Sigmoid colon (tissue), 7 donors: ENCODE results near the gene ASH1L. TPM values are rescaled to one million over a fixed set of nuclear protein-coding genes. Genes with fewer than 3 reads are reported as not detected.

Experiments
- DNase-seq: peaks from one replicate; pipeline ENCODE4 v3.0.0-alpha.2; 2019
- H3K27ac ChIP-seq, 4 donors: fragments of 200-600 bp; sonication (generic); one replicate each; pipeline ENCODE4 v1.5.1; 2016 to 2019; ENCODE audit warnings: mild to moderate bottlenecking in 1 of 4
- H3K27me3 ChIP-seq, 3 donors: fragments of 200-600 bp; sonication (generic); one replicate each; pipeline ENCODE4 v1.5.1; 2019; ENCODE audit warnings: mild to moderate bottlenecking in 1 of 3
- H3K36me3 ChIP-seq, 4 donors: fragments of 200-600 bp; sonication (generic); one replicate each; pipeline ENCODE4 v1.5.1; 2016 to 2019
- H3K4me1 ChIP-seq, 4 donors: fragments of 200-600 bp; sonication (generic); one replicate each; pipeline ENCODE4 v1.5.1; 2017 to 2019
- H3K4me3 ChIP-seq, 4 donors: fragments of 200-600 bp; sonication (generic); one replicate each; pipeline ENCODE4 v1.5.1; 2017 to 2019; ENCODE audit warnings: mild to moderate bottlenecking in 2 of 4, moderate library complexity in 1 of 4
- H3K9me3 ChIP-seq, 4 donors: fragments of 200-600 bp in 3 of 4; sonication (generic) in 3 of 4; one replicate each; pipeline versions ENCODE4 v1.5.1 to v1.6.1; 2013 to 2019
- EP300 ChIP-seq, 4 donors: sonication (generic); formaldehyde crosslinking; IDR thresholded peaks; one replicate each; pipeline ENCODE4 v1.6.1; 2017; ENCODE audit warnings: antibody characterized with exemption in 4 of 4
- POLR2A ChIP-seq, 2 donors: fragments of 450-650 bp; IDR thresholded peaks; one replicate each; pipeline ENCODE4 v1.6.1; 2016; ENCODE audit warnings: antibody characterized with exemption in 2 of 2, mild to moderate bottlenecking in 2 of 2, moderate library complexity in 2 of 2
- POLR2AphosphoS5 ChIP-seq, 4 donors: sonication (generic); formaldehyde crosslinking; IDR thresholded peaks; one replicate each; pipeline ENCODE4 v1.6.1; 2017; ENCODE audit warnings: antibody characterized with exemption in 4 of 4
- WGBS, 2 donors: extraction: QIAGEN DNeasy Blood & Tissue Kit; methylation state at CpG; one replicate each; pipeline ENCODE4 v1.1.7; 2013; 5-methylcytosine and 5-hydroxymethylcytosine counted together
- intact Hi-C: fragments of 100-400 bp; cut with DNase I; formaldehyde crosslinking; loops from one replicate; pipeline ENCODE4 v1.15.1; 2023
- polyA plus RNA-seq, 3 donors: library from polyadenylated mRNA; stranded (reverse); fragments of 200-250 nt; gene quantifications; one replicate each; pipeline ENCODE4 v1.2.3, GENCODE V29; 2013
- total RNA-seq, 4 donors: library from RNA; depleted of rRNA; stranded (reverse); fragments of >200 nt; gene quantifications; one replicate each; pipeline ENCODE4 v1.1.0, GENCODE V29; 2016
- TF ChIP-seq, protein P1 (sequence below), 4 experiments: fragments of 450-650 bp in 3 of 4; fragments of 200-600 bp in 1 of 4; IDR thresholded peaks; one replicate each; pipeline ENCODE4 v1.5.1; 2016 to 2019; ENCODE audit warnings: antibody characterized with exemption in 4 of 4, mild to moderate bottlenecking in 3 of 4, moderate library complexity in 2 of 4
- donor health status: healthy with polysubstance abuse.
- donor health status: Bipolar disorder and iron deficiency.
- donor health status: healthy.

The ASH1L gene
- total and polyA plus RNA-seq, 7 donors = 4.2 to 70.6 (median 62.4) TPM

DNA sequence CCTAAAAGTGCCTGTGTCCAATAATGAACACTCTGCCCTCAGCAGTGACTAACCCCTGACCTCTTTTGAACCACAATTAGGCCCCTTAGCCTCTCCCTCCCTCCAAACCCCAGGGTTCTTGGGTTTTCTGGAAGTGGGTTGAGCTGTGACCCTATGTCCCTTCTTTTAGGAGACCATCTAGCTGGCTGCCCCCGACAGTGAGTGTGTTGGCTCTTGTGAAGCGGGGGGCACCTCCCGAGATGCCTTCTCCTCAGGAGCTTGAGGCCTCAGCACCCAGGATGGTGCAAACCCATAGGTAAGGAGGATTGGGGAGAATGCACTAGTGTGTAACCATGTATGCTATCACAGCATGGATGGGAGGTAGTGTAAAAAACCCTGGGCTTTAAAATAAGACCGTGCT, 234.6 kb downstream of the ASH1L start:
- no peaks in the 10 kb centered on the region for H3K9me3 ChIP-seq
- H3K27me3 ChIP-seq = no peaks in the 10 kb centered on the region
- H3K4me3 ChIP-seq = no peak overlapping the region
- no peak for TF ChIP-seq EP300 (IDR thresholded peaks at IDR 0.05)
- H3K36me3 ChIP-seq = peaks cover 8 to 53% (median 12%) of the 10 kb centered on the region in 4 donors
- no peak overlapping the region for H3K27ac ChIP-seq
- intact Hi-C loops = no loop called here
- WGBS, 2 donors = 92 to 95% methylated on average over 4 of the region's 4 CpGs
- DNase-seq = no peak
- peaks cover 0 to 22% (median 13%) of the 10 kb centered on the region in 4 donors for H3K4me1 ChIP-seq

DNA sequence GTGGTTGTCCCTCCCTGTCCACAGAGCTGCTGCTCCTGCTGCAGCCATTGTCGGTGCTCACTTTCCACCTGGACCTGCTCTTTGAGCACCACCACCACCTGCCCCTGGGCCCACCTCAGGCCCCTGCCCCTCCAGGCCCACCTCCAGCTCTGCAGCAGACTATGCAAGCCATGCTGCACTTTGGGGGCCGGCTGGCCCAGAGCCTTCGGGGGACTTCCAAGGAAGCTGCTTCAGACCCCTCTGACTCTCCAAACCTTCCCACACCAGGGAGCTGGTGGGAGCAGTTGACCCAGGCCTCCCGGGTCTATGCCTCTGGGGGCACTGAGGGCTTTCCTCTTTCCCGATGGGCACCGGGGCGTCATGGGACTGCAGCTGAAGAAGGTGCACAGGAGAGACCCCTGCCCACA, 236.0 kb downstream of the ASH1L start:
- TF ChIP-seq EP300 (IDR thresholded peaks at IDR 0.05) (no peak), POLR2AphosphoS5 (IDR thresholded peaks at IDR 0.05) (no peak), POLR2A (IDR thresholded peaks at IDR 0.05) (no peak)
- TF ChIP-seq, protein P1, sequence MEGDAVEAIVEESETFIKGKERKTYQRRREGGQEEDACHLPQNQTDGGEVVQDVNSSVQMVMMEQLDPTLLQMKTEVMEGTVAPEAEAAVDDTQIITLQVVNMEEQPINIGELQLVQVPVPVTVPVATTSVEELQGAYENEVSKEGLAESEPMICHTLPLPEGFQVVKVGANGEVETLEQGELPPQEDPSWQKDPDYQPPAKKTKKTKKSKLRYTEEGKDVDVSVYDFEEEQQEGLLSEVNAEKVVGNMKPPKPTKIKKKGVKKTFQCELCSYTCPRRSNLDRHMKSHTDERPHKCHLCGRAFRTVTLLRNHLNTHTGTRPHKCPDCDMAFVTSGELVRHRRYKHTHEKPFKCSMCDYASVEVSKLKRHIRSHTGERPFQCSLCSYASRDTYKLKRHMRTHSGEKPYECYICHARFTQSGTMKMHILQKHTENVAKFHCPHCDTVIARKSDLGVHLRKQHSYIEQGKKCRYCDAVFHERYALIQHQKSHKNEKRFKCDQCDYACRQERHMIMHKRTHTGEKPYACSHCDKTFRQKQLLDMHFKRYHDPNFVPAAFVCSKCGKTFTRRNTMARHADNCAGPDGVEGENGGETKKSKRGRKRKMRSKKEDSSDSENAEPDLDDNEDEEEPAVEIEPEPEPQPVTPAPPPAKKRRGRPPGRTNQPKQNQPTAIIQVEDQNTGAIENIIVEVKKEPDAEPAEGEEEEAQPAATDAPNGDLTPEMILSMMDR (IDR thresholded peaks at IDR 0.05) = no peak
- no peak overlapping the region for H3K4me3 ChIP-seq
- no peak overlapping the region for H3K27ac ChIP-seq
- no peaks in the 10 kb centered on the region for H3K9me3 ChIP-seq
- H3K27me3 ChIP-seq = no peaks in the 10 kb centered on the region
- H3K4me1 ChIP-seq = peaks cover 0 to 35% (median 24%) of the 10 kb centered on the region in 4 donors
- intact Hi-C loops = no loop called here
- H3K36me3 ChIP-seq = peaks cover 8 to 50% (median 12%) of the 10 kb centered on the region in 4 donors
- 90 to 92% methylated on average over 7 of the region's 7 CpGs for WGBS, 2 donors
- no peak for DNase-seq

DNA sequence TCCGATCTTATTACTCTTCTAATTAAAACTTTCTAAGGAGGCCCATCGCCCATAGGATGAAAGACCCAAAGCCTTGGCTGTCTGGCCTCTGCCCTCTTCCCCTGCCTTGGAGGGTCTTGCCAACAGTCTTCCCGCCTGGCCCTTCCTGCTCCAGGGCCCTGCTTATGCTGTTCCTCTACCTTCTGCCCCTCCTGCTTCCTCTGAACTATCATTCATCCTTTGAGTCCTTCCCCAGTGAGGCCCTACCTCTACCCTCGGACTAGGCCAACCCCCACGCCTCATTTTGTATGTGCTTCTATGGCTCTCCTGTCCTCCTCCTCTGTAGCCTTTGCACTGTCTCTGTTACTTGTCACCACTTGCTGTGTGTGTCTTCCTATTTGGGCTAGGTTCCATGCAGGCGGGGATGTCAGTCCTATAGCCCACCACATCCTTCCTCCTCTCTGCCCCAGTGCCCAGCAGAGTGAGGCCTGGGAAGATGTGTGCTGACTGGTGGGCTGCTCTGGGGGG, 236.5 kb downstream of the ASH1L start:
- peaks cover 0 to 41% (median 29%) of the 10 kb centered on the region in 4 donors for H3K4me1 ChIP-seq
- peak overlapping the region in 1 of 4 donors; percentile 97 for H3K27ac ChIP-seq
- no peak for DNase-seq
- H3K27me3 ChIP-seq = no peaks in the 10 kb centered on the region
- TF ChIP-seq, protein P1 (IDR thresholded peaks at IDR 0.05) = no peak
- TF ChIP-seq EP300 (IDR thresholded peaks at IDR 0.05) (no peak), POLR2A (IDR thresholded peaks at IDR 0.05) (no peak), POLR2AphosphoS5 (IDR thresholded peaks at IDR 0.05) (no peak)
- intact Hi-C loops = no loop called here
- H3K4me3 ChIP-seq = no peak overlapping the region
- no peaks in the 10 kb centered on the region for H3K9me3 ChIP-seq
- H3K36me3 ChIP-seq = peaks cover 8 to 44% (median 11%) of the 10 kb centered on the region in 4 donors
- 84 to 88% methylated on average over 6 of the region's 6 CpGs for WGBS, 2 donors

- intact Hi-C loops = loop anchor here (2.0 kb wide), 1 partner anchor 71 kb away; the partner anchor contains the start of gene ENTREP3
- H3K4me1 ChIP-seq = peaks cover 0 to 45% (median 32%) of the 10 kb centered on the region in 4 donors
Measured at GRCh38 chr1:155325603-155325893, 237.1 kb downstream of the ASH1L start.

DNA sequence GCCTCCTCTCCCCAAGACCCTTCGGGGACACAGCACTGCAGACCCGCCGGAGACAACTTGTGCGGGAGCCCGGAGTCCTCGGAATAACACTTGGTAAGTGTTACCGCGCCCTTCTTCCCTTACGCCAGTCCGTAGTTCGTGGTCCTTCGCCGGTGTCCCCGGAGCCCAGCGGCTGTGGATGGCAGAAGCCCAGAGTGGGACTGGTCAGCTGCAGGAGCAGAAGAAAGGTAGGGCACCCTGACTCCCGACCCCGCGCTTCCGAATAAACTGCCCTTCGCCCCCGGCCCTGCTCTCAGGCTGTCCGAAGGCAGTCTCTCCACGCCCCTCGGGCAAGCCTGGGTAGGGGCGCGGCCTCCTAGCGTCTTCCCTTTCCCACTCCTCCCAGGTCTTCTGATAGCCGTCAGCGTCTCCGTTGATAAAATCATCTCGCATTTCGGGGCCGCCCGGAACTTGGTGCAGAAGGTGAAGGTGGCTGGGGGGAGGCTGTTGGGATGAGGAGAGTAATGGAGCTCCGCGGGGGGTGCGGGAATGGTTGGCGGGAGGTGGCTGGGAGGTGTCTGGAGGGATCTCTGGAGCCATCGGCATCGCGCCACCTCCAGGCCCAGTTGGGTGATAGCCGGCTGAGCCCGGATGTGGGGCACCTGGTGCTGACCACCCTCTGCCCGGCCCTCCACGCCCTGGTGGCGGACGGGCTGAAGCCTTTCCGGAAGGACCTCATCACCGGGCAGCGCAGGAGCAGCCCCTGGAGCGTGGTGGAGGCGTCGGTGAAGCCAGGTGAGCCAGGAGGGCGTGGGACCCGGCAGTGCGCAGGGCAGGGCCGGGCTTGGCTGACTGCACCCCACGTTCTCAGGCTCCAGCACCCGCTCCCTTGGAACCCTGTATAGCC, 237.6 kb downstream of the ASH1L start:
- TF ChIP-seq POLR2A (IDR thresholded peaks at IDR 0.05) = no peak
- TF ChIP-seq, protein P1 (IDR thresholded peaks at IDR 0.05) = peak; percentile 20 to 42 (median 38)
- Histone ChIP-seq H3K9me3 (no peaks in the 10 kb centered on the region), H3K4me1 (peaks cover 0 to 51% (median 37%) of the 10 kb centered on the region in 4 donors), H3K27ac (peak overlapping the region; percentile 95 to 100 (median 98)), H3K27me3 (no peaks in the 10 kb centered on the region), H3K36me3 (peaks cover 3 to 33% (median 8%) of the 10 kb centered on the region in 4 donors), H3K4me3 (peak overlapping the region; percentile 66 to 91 (median 86))
- DNase-seq = peak; percentile 86
- whole genome bisulfite sequencing, 2 donors = 4 to 17% methylated on average over 59 of the region's 59 CpGs
- intact Hi-C loops = loop anchor here (1.0 to 2.0 kb wide), 2 partner anchors 70 to 117 kb away; partner anchors contain the start of genes ENTREP3 and MTX1

More at GRCh38 chr1:155325603-155325893, 237.1 kb downstream of the ASH1L start:
- TF ChIP-seq POLR2AphosphoS5 (IDR thresholded peaks at IDR 0.05) (no peak), POLR2A (IDR thresholded peaks at IDR 0.05) (no peak), EP300 (IDR thresholded peaks at IDR 0.05) (no peak)
- H3K27me3 ChIP-seq = no peaks in the 10 kb centered on the region
- H3K36me3 ChIP-seq = peaks cover 4 to 39% (median 10%) of the 10 kb centered on the region in 4 donors
- H3K27ac ChIP-seq = peak overlapping the region in 3 of 4 donors; percentile 95 to 100 (median 97)
- WGBS, 2 donors = 18 to 61% methylated on average over 6 of the region's 6 CpGs
- no peaks in the 10 kb centered on the region for H3K9me3 ChIP-seq
- no peak for DNase-seq
- H3K4me3 ChIP-seq = peak overlapping the region in 3 of 4 donors; percentile 66 to 91 (median 90)
